A673 (cell line): ENCODE data around the gene SMAD3. TPM values are rescaled to one million over a fixed set of nuclear protein-coding genes. Genes with fewer than 3 reads are reported as not detected.

ENCODE experiments used
- BruUV-seq: library from RNA; stranded (reverse); fragments of 400-500 nt; replicated peaks from 2 replicates; lab custom pipeline; 2021; lab: Mats Ljungman, UMichigan
- CTCF ChIA-PET: fragments of 300-600 bp; sonication (Branson Sonifier 250); formaldehyde crosslinking; loops from one replicate; lab custom pipeline; 2022; ENCODE audit warnings: antibody characterized with exemption; lab: Charles Lee
- POLR2A ChIA-PET: fragments of 300-600 bp; sonication (Branson Sonifier 250); formaldehyde crosslinking; loops from one replicate; lab custom pipeline; 2022; ENCODE audit warnings: antibody characterized with exemption; ENCODE audit not compliant: low non-redundant PET; lab: Charles Lee
- DNase-seq: peaks from one replicate; pipeline ENCODE4 v3.0.0-alpha.2; 2015; ENCODE audit warnings: low spot score
- H3K27ac ChIP-seq: fragments of 200-600 bp; sonication (generic); 2 replicates; pipeline ENCODE4 v1.5.1; 2016; ENCODE audit warnings: mixed run types, low read depth, mild to moderate bottlenecking, mixed read lengths, antibody characterized with exemption, low read length; ENCODE audit not compliant: poor library complexity, severe bottlenecking
- H3K27me3 ChIP-seq: fragments of 200-600 bp; sonication (generic); replicated peaks from 2 replicates; pipeline ENCODE4 v1.6.1; 2017; ENCODE audit warnings: mixed run types, low read depth, mild to moderate bottlenecking, mixed read lengths, antibody characterized with exemption, low read length; ENCODE audit not compliant: insufficient read depth, poor library complexity
- H3K36me3 ChIP-seq: fragments of 200-600 bp; sonication (generic); 2 replicates; pipeline ENCODE4 v1.6.1; 2016; ENCODE audit warnings: mixed run types, mild to moderate bottlenecking, mixed read lengths, antibody characterized with exemption, low read length; ENCODE audit not compliant: insufficient read depth, poor library complexity, severe bottlenecking
- H3K4me1 ChIP-seq: fragments of 200-600 bp; sonication (generic); 2 replicates; pipeline ENCODE4 v1.6.1; 2017; ENCODE audit warnings: mixed run types, mild to moderate bottlenecking, mixed read lengths, antibody characterized with exemption, low read length; ENCODE audit not compliant: insufficient read depth, poor library complexity, severe bottlenecking
- H3K4me3 ChIP-seq: fragments of 200-600 bp; sonication (generic); 2 replicates; pipeline ENCODE4 v1.5.1; 2016; ENCODE audit warnings: low read depth, mixed run types, mild to moderate bottlenecking, mixed read lengths, low read length; ENCODE audit not compliant: poor library complexity, severe bottlenecking
- H3K9me3 ChIP-seq: fragments of 200-600 bp; sonication (generic); 2 replicates; pipeline ENCODE4 v1.6.1; 2016; ENCODE audit warnings: mixed run types, low read depth, mild to moderate bottlenecking, mixed read lengths, antibody characterized with exemption, low read length; ENCODE audit not compliant: poor library complexity, severe bottlenecking
- CTCF ChIP-seq: fragments of 300-800, 200-600 bp; sonication (generic); conservative IDR thresholded peaks from 2 replicates; pipeline ENCODE4 v1.5.1; 2017; ENCODE audit warnings: low read depth, mild to moderate bottlenecking, antibody characterized with exemption, low read length, moderate library complexity, mixed read lengths
- EZH2 ChIP-seq: fragments of 200-600 bp; sonication (generic); IDR thresholded peaks from 2 replicates; pipeline ENCODE4 v1.6.1; 2017; ENCODE audit warnings: borderline replicate concordance, low read depth, mild to moderate bottlenecking, mixed read lengths, antibody characterized with exemption, low read length; ENCODE audit not compliant: poor library complexity, severe bottlenecking
- intact Hi-C: fragments of 100-400 bp; cut with micrococcal nuclease; formaldehyde crosslinking; loops from one replicate; pipeline ENCODE4 v1.10.0; 2022; ENCODE audit not compliant: unreplicated experiment
- total RNA-seq: library from RNA; stranded (reverse); gene quantifications from 2 replicates; pipeline ENCODE4 v1.2.3, GENCODE V29; 2021

Gene SMAD3
- total RNA-seq, 1 experiment from 2014 or later = 31.0 TPM

DNA sequence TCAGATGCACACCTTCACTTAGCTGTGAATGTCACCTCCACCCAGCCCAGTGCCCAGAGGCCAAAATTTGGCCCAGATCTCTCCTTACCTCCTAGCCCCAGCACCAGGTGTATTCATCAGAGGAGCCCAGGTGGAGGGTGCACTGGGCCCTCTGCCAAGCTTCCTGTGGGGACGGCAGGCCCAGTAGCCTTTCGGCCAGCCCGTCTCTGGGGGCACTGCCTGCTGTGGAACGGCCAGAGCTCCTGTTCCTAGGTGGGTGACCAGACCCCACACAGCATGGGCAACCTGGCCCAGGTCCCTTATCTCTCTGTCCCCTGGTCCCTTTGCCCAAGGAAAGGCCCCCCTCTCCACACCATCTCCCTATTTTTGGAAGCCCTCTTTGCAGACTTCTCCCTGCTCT, 121.3 kb downstream of the SMAD3 start:
- BruUV-seq = no TSS peak
- POLR2A ChIA-PET = no interaction called here
- H3K27ac ChIP-seq = no peak overlapping the region
- no peak for DNase-seq
- H3K4me3 ChIP-seq = no peak overlapping the region
- H3K9me3 ChIP-seq = no peaks in the 10 kb centered on the region
- intact Hi-C loops = loop anchor here (10.0 kb wide), 1 partner anchor 222 kb away; no protein-coding TSS in a partner anchor
- CTCF ChIA-PET = no interaction called here
- peaks cover 28% of the 10 kb centered on the region for H3K4me1 ChIP-seq
- TF ChIP-seq EZH2 = no peak
- no peak for TF ChIP-seq CTCF
- H3K27me3 ChIP-seq = no peaks in the 10 kb centered on the region
- peaks cover 26% of the 10 kb centered on the region for H3K36me3 ChIP-seq

- H3K27ac ChIP-seq = no peak overlapping the region
- no TSS peak for BruUV-seq
- no peaks in the 10 kb centered on the region for H3K27me3 ChIP-seq
- H3K36me3 ChIP-seq = peaks cover 29% of the 10 kb centered on the region
- no peak overlapping the region for H3K4me3 ChIP-seq
- H3K4me1 ChIP-seq = peaks cover 28% of the 10 kb centered on the region
- CTCF ChIA-PET = no interaction called here
- POLR2A ChIA-PET = no interaction called here
- no peak for DNase-seq
- no peak for TF ChIP-seq EZH2
- no peak for TF ChIP-seq CTCF
- intact Hi-C loops = loop anchor here (10.0 kb wide), 1 partner anchor 223 kb away; no protein-coding TSS in a partner anchor
- no peaks in the 10 kb centered on the region for H3K9me3 ChIP-seq
These were observed 122.0 kb downstream of the SMAD3 start for GRCh38 chr15:67187351-67187854.

GRCh38 chr15:67188551-67189218, 123.3 kb downstream of the SMAD3 start:
- ChIA-PET POLR2A (no interaction called here), CTCF (no interaction called here)
- Histone ChIP-seq H3K27me3 (no peaks in the 10 kb centered on the region), H3K27ac (peak overlapping the region; percentile 69), H3K4me3 (no peak overlapping the region), H3K9me3 (no peaks in the 10 kb centered on the region), H3K36me3 (peaks cover 30% of the 10 kb centered on the region), H3K4me1 (peaks cover 22% of the 10 kb centered on the region)
- DNase-seq = peak; percentile 85
- no peak for TF ChIP-seq CTCF
- TF ChIP-seq EZH2 = no peak
- intact Hi-C loops = loop anchor here (10.0 kb wide), 1 partner anchor 224 kb away; no protein-coding TSS in a partner anchor
- no TSS peak for BruUV-seq
